CD4-positive, alpha-beta T cell treated with Interleukin-1 beta for 1 hour (primary cell): Measurements from ENCODE around the gene SF3B5.
"Not testable (repeated sequence)": the region's sequence is repeated elsewhere in the genome, so short reads cannot be mapped to it uniquely, and the experiment has no call there.

Source experiments
- DNase-seq, 2 donors: peaks; one replicate each; pipeline ENCODE4 v3.0.0-alpha.2; 2020 to 2022

The SF3B5 gene

GRCh38 chr6:144095134-144096002 is at the start of gene SF3B5:
SF3B5 (minus strand) TSS chr6:144095573; CDS start chr6:144095497, 76 bp downstream.
- peak; percentile 98 to 99 for DNase-seq

GRCh38 chr6:144144996-144145395 is 49.6 kb upstream of the SF3B5 start:
- DNase-seq = no peak

GRCh38 chr6:144143878-144144277 is 48.5 kb upstream of the SF3B5 start:
- DNase-seq = no peak

GRCh38 chr6:144143106-144143505 is 47.7 kb upstream of the SF3B5 start:
- no peak for DNase-seq

GRCh38 chr6:144141470-144141869 is 46.1 kb upstream of the SF3B5 start:
- DNase-seq = no peak

GRCh38 chr6:144140867-144141266 is 45.5 kb upstream of the SF3B5 start:
- no peak for DNase-seq

GRCh38 chr6:144139817-144140216 is 44.4 kb upstream of the SF3B5 start:
- no peak for DNase-seq

- no peak for DNase-seq
Observed at GRCh38 chr6:144138542-144138941, 43.2 kb upstream of the SF3B5 start.

GRCh38 chr6:144134737-144135136 is 39.4 kb upstream of the SF3B5 start:
- DNase-seq = no peak

- DNase-seq = no peak
Observed at GRCh38 chr6:144134176-144134575, 38.8 kb upstream of the SF3B5 start.

GRCh38 chr6:144133225-144133821 is 38.0 kb upstream of the SF3B5 start:
- DNase-seq = no peak

GRCh38 chr6:144132167-144132690 is 36.9 kb upstream of the SF3B5 start:
- not testable (repeated sequence) for DNase-seq

GRCh38 chr6:144131248-144131709 is 35.9 kb upstream of the SF3B5 start:
- no peak for DNase-seq

- DNase-seq = no peak
Observed at GRCh38 chr6:144129469-144129868, 34.1 kb upstream of the SF3B5 start.

GRCh38 chr6:144127097-144127496 is 31.7 kb upstream of the SF3B5 start:
- DNase-seq = no peak

- no peak for DNase-seq
Observed at GRCh38 chr6:144123836-144124235, 28.5 kb upstream of the SF3B5 start.

GRCh38 chr6:144123421-144123820 is 28.0 kb upstream of the SF3B5 start:
- DNase-seq = no peak

- DNase-seq = no peak
Observed at GRCh38 chr6:144122861-144123260, 27.5 kb upstream of the SF3B5 start.

- no peak for DNase-seq
Observed at GRCh38 chr6:144119376-144119775, 24.0 kb upstream of the SF3B5 start.

GRCh38 chr6:144115219-144115618 is 19.8 kb upstream of the SF3B5 start:
- DNase-seq = no peak

GRCh38 chr6:144113366-144113765 is 18.0 kb upstream of the SF3B5 start:
- no peak for DNase-seq

- no peak for DNase-seq
Observed at GRCh38 chr6:144110210-144110609, 14.8 kb upstream of the SF3B5 start.

- no peak for DNase-seq
Observed at GRCh38 chr6:144106206-144106605, 10.8 kb upstream of the SF3B5 start.

GRCh38 chr6:144104898-144105487 is 9.6 kb upstream of the SF3B5 start:
- peak; percentile 8 to 84 for DNase-seq
